ENCODE results near the gene IMPG2.

IMPG2 gene

GRCh38 chr3:101311676-101312075 lies 8.7 kb downstream of the IMPG2 start (continued):
- TF ChIP-seq ZEB2 (tag by site-specific recombination; IDR thresholded peaks at IDR 0.05), result peak; percentile 52; the same call in 1 of the 2 replicates
- TF ChIP-seq ZBTB8A (tag by site-specific recombination; IDR thresholded peaks at IDR 0.05), result no peak
- TF ChIP-seq, protein P1, sequence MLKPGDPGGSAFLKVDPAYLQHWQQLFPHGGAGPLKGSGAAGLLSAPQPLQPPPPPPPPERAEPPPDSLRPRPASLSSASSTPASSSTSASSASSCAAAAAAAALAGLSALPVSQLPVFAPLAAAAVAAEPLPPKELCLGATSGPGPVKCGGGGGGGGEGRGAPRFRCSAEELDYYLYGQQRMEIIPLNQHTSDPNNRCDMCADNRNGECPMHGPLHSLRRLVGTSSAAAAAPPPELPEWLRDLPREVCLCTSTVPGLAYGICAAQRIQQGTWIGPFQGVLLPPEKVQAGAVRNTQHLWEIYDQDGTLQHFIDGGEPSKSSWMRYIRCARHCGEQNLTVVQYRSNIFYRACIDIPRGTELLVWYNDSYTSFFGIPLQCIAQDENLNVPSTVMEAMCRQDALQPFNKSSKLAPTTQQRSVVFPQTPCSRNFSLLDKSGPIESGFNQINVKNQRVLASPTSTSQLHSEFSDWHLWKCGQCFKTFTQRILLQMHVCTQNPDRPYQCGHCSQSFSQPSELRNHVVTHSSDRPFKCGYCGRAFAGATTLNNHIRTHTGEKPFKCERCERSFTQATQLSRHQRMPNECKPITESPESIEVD (tag by site-specific recombination; IDR thresholded peaks at IDR 0.05), result peak; percentile 48; the same call in 1 of the 2 replicates
- 0 out of 2 replicates have a peak, but pooled peaks have one; percentile 16 for TF ChIP-seq GLI2 (tag by site-specific recombination; IDR thresholded peaks at IDR 0.05; ENCODE audit: borderline replicate concordance, low read depth)
- TF ChIP-seq ZBTB21 (tag by site-specific recombination; IDR thresholded peaks at IDR 0.05), result no peak
- TF ChIP-seq ZNF707 (tag by site-specific recombination; IDR thresholded peaks at IDR 0.05), result no peak
- TF ChIP-seq KLF9 (tag by site-specific recombination; IDR thresholded peaks at IDR 0.05; ENCODE audit: low read depth), result no peak
- 0 out of 2 replicates have a peak, but pooled peaks have one; percentile 8 for TF ChIP-seq IKZF3 (tag by site-specific recombination; IDR thresholded peaks at IDR 0.05)

GRCh38 chr3:101310978-101311375 lies 9.4 kb downstream of the IMPG2 start:
- ChIA-PET CTCF (no interaction called here), POLR2A (no interaction called here)
- no peaks in the 10 kb centered on the region for H3K36me3 ChIP-seq (ENCODE audit: control insufficient read depth in 2 of 2, insufficient read depth in 1 of 2, low read length in 2 of 2)
- no peak overlapping the region for H3K27ac ChIP-seq (ENCODE audit: extremely low read depth, low read depth, low read length)
- no peak for TF ChIP-seq ZNF311 (tag by site-specific recombination; IDR thresholded peaks at IDR 0.05; ENCODE audit: borderline replicate concordance)
- TF ChIP-seq ZNF521 (tag by site-specific recombination; IDR thresholded peaks at IDR 0.05), result no peak
- no peak for TF ChIP-seq KLF16 (tag by site-specific recombination; IDR thresholded peaks at IDR 0.05)
- no peak for TF ChIP-seq ZNF132 (tag by site-specific recombination; IDR thresholded peaks at IDR 0.05; ENCODE audit: borderline replicate concordance)
- no peak for TF ChIP-seq ZBTB17 (tag by site-specific recombination; IDR thresholded peaks at IDR 0.05)
- no peak for TF ChIP-seq ZNF658 (tag by site-specific recombination; IDR thresholded peaks at IDR 0.05)
- TF ChIP-seq ZNF157 (tag by site-specific recombination; IDR thresholded peaks at IDR 0.05), result no peak
- no peak for TF ChIP-seq ZNF830 (tag by site-specific recombination; IDR thresholded peaks at IDR 0.05; ENCODE audit: low read depth)
- no peak for TF ChIP-seq ZNF518A (tag by site-specific recombination; conservative IDR thresholded peaks at IDR 0.05; ENCODE audit: low read depth)
- no peak for TF ChIP-seq KLF7 (tag by site-specific recombination; IDR thresholded peaks at IDR 0.05; ENCODE audit: borderline replicate concordance)
- H3K9me3 ChIP-seq (ENCODE audit: control insufficient read depth, insufficient read depth, low read depth, low read length), result no peaks in the 10 kb centered on the region
- H3K4me3 ChIP-seq (ENCODE audit: low read depth, low read length), result no peak overlapping the region
- no peaks in the 10 kb centered on the region for H3K4me1 ChIP-seq (ENCODE audit: control insufficient read depth, insufficient read depth, low read length)

Data from HEK293 (cell line).